GM12878 (cell line): ENCODE data around the gene MAP1LC3B. TPM values are rescaled to one million over a fixed set of nuclear protein-coding genes. Genes with fewer than 3 reads are reported as not detected.

Experiments
- ATAC-seq: fragments of 200-7000 bp; cut with Tn5 transposase; 3 replicates; pipeline ENCODE4 v1.9.1; 2020; ENCODE audit warnings: mild to moderate bottlenecking, moderate library complexity
- BruUV-seq: library from RNA; stranded (reverse); fragments of 400-500 nt; replicated peaks from 2 replicates; lab custom pipeline; 2021; lab: Mats Ljungman, UMichigan
- CTCF ChIA-PET: fragments of 300-600 bp; sonication (Branson Sonifier 250); formaldehyde crosslinking; extraction: SDS; loops from one replicate; lab custom pipeline; 2021; ENCODE audit warnings: inconsistent platforms; lab: Yijun Ruan, JAX
- POLR2A ChIA-PET: fragments of 350-600 bp; formaldehyde crosslinking; extraction: SDS; loops from one replicate; lab custom pipeline; 2021; ENCODE audit warnings: inconsistent platforms; lab: Charles Lee
- RAD21 ChIA-PET: fragments of 300-600 bp; sonication (Branson Sonifier 250); formaldehyde crosslinking; loops from one replicate; lab custom pipeline; 2023; ENCODE audit warnings: antibody characterized with exemption; ENCODE audit not compliant: unreplicated experiment; lab: Charles Lee
- SMC1A ChIA-PET: fragments of 300-600 bp; sonication (Branson Sonifier 250); formaldehyde crosslinking; loops from one replicate; lab custom pipeline; 2023; ENCODE audit not compliant: unreplicated experiment, uncharacterized antibody; lab: Charles Lee
- DNase-seq: peaks from one replicate; pipeline ENCODE4 v3.0.0-alpha.2; 2011; ENCODE audit warnings: low read depth, low spot score
- FAIRE-seq: peaks from 3 replicates; lab custom pipeline; 2011; peaks lifted over from hg19 to GRCh38; lab: Jason Lieb, UNC
- H2AFZ ChIP-seq: 2 replicates; pipeline ENCODE4 v1.6.0; 2011; ENCODE audit warnings: low read depth, low read length, control low read depth; ENCODE audit not compliant: control insufficient read depth
- H3K27ac ChIP-seq: 2 replicates; pipeline ENCODE4 v1.5.1; 2011; ENCODE audit warnings: control low read depth; ENCODE audit not compliant: control insufficient read depth, insufficient read depth
- H3K27me3 ChIP-seq, 2 experiments: replicated peaks in 1 of 2; 2 replicates each; pipeline versions ENCODE4 v1.6.0 to v1.6.1; 2011; ENCODE audit warnings: low read length in 1 of 2; ENCODE audit not compliant: control insufficient read depth in 2 of 2, insufficient read depth in 2 of 2
- H3K36me3 ChIP-seq, 2 experiments: 2 replicates each; pipeline ENCODE4 v1.5.1; 2011; ENCODE audit warnings: low read length in 1 of 2; ENCODE audit not compliant: control insufficient read depth in 2 of 2, insufficient read depth in 2 of 2
- H3K4me1 ChIP-seq: 2 replicates; pipeline ENCODE4 v1.6.1; 2011; ENCODE audit warnings: mild to moderate bottlenecking, low read length, moderate library complexity, mixed read lengths; ENCODE audit not compliant: control insufficient read depth, insufficient read depth
- H3K4me2 ChIP-seq: 2 replicates; pipeline ENCODE4 v1.6.0; 2011; ENCODE audit warnings: control low read depth; ENCODE audit not compliant: control insufficient read depth, insufficient read depth
- H3K4me3 ChIP-seq: fragments of 200-600 bp; sonication (generic); 2 replicates; pipeline ENCODE4 v1.5.1; 2016
- H3K79me2 ChIP-seq: 2 replicates; pipeline ENCODE4 v1.6.0; 2011; ENCODE audit warnings: low read length; ENCODE audit not compliant: control insufficient read depth, insufficient read depth
- H3K9ac ChIP-seq: 2 replicates; pipeline ENCODE4 v1.8.0; 2011; ENCODE audit warnings: low read length, control low read depth, mixed read lengths; ENCODE audit not compliant: control insufficient read depth, insufficient read depth
- H3K9me3 ChIP-seq: replicated peaks from 3 replicates; pipeline ENCODE4 v1.5.1; 2011; ENCODE audit warnings: mild to moderate bottlenecking, low read length; ENCODE audit not compliant: control insufficient read depth, insufficient read depth
- H4K20me1 ChIP-seq: 2 replicates; pipeline ENCODE4 v1.6.0; 2011; ENCODE audit not compliant: control insufficient read depth, insufficient read depth
- BRCA1 ChIP-seq: IDR thresholded peaks from 2 replicates; pipeline ENCODE4 v1.6.1; 2011; ENCODE audit warnings: low read depth, low read length, improper control_type of control experiment
- CBX3 ChIP-seq: fragments of 200-600 bp; sonication (generic); IDR thresholded peaks from 2 replicates; pipeline ENCODE4 v1.6.1; 2016; ENCODE audit warnings: low read depth, borderline replicate concordance
- CREB1 ChIP-seq: IDR thresholded peaks from 2 replicates; pipeline ENCODE4 v1.6.1; 2012; ENCODE audit warnings: low read depth, mild to moderate bottlenecking, inconsistent platforms
- ELK1 ChIP-seq: IDR thresholded peaks from 2 replicates; pipeline ENCODE4 v1.6.1; 2012; ENCODE audit warnings: low read depth, low read length, improper control_type of control experiment
- IRF4 ChIP-seq: IDR thresholded peaks from 2 replicates; pipeline ENCODE4 v1.6.1; 2011; ENCODE audit warnings: low read depth, low read length
- NFIC ChIP-seq: IDR thresholded peaks from 2 replicates; pipeline ENCODE4 v1.6.1; 2012; ENCODE audit warnings: low read depth, mild to moderate bottlenecking, inconsistent platforms, low read length, moderate library complexity
- NKRF ChIP-seq: fragments of 450-650 bp; conservative IDR thresholded peaks from 2 replicates; pipeline ENCODE4 v1.6.1; 2017; ENCODE audit warnings: mild to moderate bottlenecking, moderate library complexity
- RAD21 ChIP-seq: IDR thresholded peaks from 2 replicates; pipeline ENCODE4 v1.6.1; 2011; ENCODE audit warnings: mild to moderate bottlenecking, low read depth, low read length, moderate library complexity; ENCODE audit not compliant: insufficient read depth
- SP1 ChIP-seq: IDR thresholded peaks from one replicate; pipeline ENCODE4 v1.6.1; 2011; ENCODE audit warnings: low read depth, low read length
- ZNF384 ChIP-seq: IDR thresholded peaks from 2 replicates; pipeline ENCODE4 v1.6.1; 2012; ENCODE audit warnings: low read depth, mild to moderate bottlenecking, low read length, improper control_type of control experiment, borderline replicate concordance
- ZNF687 ChIP-seq: fragments of 450-650 bp; IDR thresholded peaks from 2 replicates; pipeline ENCODE4 v1.6.1; 2017; ENCODE audit warnings: mild to moderate bottlenecking, moderate library complexity
- WGBS: methylation state at CpG from one replicate; pipeline ENCODE4 v1.1.6; 2016; ENCODE audit warnings: low lambda C conversion rate; ENCODE audit not compliant: insufficient replicate concordance, insufficient coverage; ENCODE audit errors: missing lambda C conversion rate; 5-methylcytosine and 5-hydroxymethylcytosine counted together
- in situ Hi-C: fragments of 300-500 bp; cut with MboI; formaldehyde crosslinking; loops from 9 replicates; pipeline ENCODE4 v1.14.3; 2018; ENCODE audit warnings: mixed read lengths
- intact Hi-C: fragments of 100-400 bp; cut with micrococcal nuclease; formaldehyde crosslinking; loops from one replicate; pipeline ENCODE4 v1.14.2; 2022; ENCODE audit not compliant: unreplicated experiment
- polyA plus RNA-seq, 11 experiments: library from polyadenylated mRNA; depleted of rRNA in 4 of 11; unstranded in 6 of 11; stranded (reverse) in 5 of 11; fragments of >200 nt; fragmentation: Nextera tagmentation in 4 of 11; fragmentation: Illumina TruSeq in 1 of 11; extraction: Ambion mirVana in 4 of 11; extraction: Trizol in 1 of 11; gene quantifications; 1 replicate in 1 of 11; 2 replicates in 10 of 11; pipeline versions ENCODE4 v1.2.1 to v1.2.3, GENCODE V29; 2011 to 2016; ENCODE audit warnings: inconsistent platforms in 2 of 11, missing spikeins in 2 of 11, low read depth in 1 of 11
- total RNA-seq, 4 experiments: library from RNA; depleted of rRNA in 3 of 4; stranded (reverse); fragments of >200 nt in 3 of 4; fragmentation: Illumina TruSeq in 1 of 4; extraction: Trizol in 1 of 4; gene quantifications; 2 replicates each; pipeline versions ENCODE4 v1.2.1 to v1.2.3, GENCODE V29; 2013 to 2021

Gene MAP1LC3B
- total and polyA plus RNA-seq, 10 of the 15 experiments (the other 5 are each of a cell fraction or from before 2014, with no cell fraction given) = 6.1 to 42.8 (median 13.7) TPM

- TF ChIP-seq ZNF384 (no peak), BRCA1 (no peak), NKRF (no peak), ZNF687 (no peak)
Observed at GRCh38 chr16:87448866-87449265, 56.7 kb downstream of the MAP1LC3B start (continued).

GRCh38 chr16:87451563-87452210 is 59.6 kb downstream of the MAP1LC3B start:
- Histone ChIP-seq H3K4me3 (no peak overlapping the region), H3K9ac (no peak overlapping the region), H3K4me2 (no peak overlapping the region), H3K9me3 (no peaks in the 10 kb centered on the region), H3K27ac (no peak overlapping the region), H3K4me1 (no peaks in the 10 kb centered on the region), H3K79me2 (no peaks in the 10 kb centered on the region), H3K27me3 (no peaks in the 10 kb centered on the region), H3K36me3 (no peaks in the 10 kb centered on the region), H2AFZ (no peak overlapping the region), H4K20me1 (no peaks in the 10 kb centered on the region)
- CTCF ChIA-PET = no interaction called here
- in situ Hi-C loops = no loop called here
- SMC1A ChIA-PET = no interaction called here
- RAD21 ChIA-PET = no interaction called here
- no peak for FAIRE-seq
- no peak for ATAC-seq
- whole genome bisulfite sequencing = 64% methylated on average over 18 of the region's 18 CpGs
- intact Hi-C loops = no loop called here
- BruUV-seq = no TSS peak
- no peak for DNase-seq
- POLR2A ChIA-PET = no interaction called here
- no peak for TF ChIP-seq SP1
- no peak for TF ChIP-seq CREB1
- no peak for TF ChIP-seq CBX3
- no peak for TF ChIP-seq ELK1
- no peak for TF ChIP-seq IRF4
- no peak for TF ChIP-seq ZNF687
- TF ChIP-seq NFIC = no peak
- no peak for TF ChIP-seq RAD21
